ENCODE data around the gene ITPK1.
A peak's percentile ranks its signal among the peaks of the same experiment; 100 is the strongest.
"Not testable (repeated sequence)": the region's sequence is repeated elsewhere in the genome, so short reads cannot be mapped to it uniquely, and the experiment has no call there.

The ITPK1 gene

DNA sequence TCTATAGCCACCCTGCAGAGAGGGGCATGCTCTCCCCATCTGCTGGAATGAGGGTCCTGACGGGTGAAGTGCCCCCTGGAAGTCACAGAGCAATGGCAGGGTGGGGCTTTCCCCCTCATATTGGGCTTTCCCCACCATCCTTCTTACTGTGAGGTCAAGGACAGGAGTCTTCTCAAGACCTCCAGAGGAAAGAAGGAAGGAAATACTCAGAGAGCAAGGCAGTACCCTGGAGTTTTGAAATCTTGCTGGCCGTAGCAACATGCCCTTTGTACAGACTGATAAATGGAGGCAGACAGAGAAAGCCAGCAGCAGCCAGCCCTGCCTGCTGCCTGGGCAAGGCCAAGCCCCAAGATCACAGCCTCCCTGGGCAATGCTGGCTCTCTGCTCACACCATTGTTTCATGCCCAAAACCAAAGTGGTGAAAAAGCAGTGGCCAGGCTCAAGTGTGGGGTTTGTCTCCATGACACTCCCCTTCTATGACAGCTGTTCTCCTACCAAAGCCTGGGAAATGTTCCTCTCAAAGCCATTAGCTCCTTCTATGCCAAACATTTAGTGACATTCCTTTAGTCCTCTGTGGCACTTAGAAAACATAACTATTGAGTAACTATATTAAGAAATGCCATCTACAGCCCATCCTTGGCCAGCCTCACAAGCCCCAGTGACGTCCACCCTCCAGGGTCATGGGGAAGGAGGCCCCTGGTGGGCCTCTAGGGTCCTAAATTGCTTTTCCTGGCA is 13.2 kb upstream of the ITPK1 start:
- no peak for DNase-seq

DNA sequence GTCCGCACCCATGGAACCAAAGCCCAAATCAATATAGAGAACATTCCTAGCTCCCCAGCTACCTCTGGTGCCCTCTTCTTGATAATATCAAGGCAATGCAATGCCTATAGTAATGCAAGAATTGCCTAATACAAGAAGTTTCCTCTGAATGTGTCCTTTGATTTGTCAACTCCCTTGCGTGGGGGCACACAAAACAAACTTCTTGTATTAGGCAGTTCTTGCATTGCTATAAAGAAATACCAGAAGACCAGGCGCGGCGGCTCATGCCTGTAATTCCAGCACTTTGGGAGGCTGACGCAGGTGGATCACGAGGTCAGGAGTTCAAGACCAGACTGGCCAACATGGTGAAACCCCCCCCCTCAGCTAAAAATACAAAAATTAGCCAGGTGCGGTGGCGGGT is 10.4 kb upstream of the ITPK1 start:
- no peak for DNase-seq

DNA sequence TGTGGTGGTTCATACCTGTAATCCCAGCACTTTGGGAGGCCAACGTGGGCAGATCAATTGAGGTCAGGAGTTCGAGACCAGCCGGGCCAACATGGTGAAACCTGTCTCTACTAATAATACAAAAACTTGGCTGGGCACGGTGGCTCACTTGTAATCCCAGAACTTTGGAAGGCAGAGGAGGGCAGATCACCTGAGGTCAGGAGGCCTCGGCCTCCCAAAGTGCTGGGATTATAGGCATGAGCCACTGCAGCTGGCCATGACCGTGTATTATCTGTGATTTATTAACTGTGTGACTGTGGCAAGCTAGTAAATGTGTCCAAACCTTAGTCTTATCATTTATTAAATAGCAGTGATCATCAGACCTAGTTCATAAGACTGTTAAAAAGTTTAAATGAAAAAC is 7.1 kb upstream of the ITPK1 start:
- DNase-seq, result no peak

DNA sequence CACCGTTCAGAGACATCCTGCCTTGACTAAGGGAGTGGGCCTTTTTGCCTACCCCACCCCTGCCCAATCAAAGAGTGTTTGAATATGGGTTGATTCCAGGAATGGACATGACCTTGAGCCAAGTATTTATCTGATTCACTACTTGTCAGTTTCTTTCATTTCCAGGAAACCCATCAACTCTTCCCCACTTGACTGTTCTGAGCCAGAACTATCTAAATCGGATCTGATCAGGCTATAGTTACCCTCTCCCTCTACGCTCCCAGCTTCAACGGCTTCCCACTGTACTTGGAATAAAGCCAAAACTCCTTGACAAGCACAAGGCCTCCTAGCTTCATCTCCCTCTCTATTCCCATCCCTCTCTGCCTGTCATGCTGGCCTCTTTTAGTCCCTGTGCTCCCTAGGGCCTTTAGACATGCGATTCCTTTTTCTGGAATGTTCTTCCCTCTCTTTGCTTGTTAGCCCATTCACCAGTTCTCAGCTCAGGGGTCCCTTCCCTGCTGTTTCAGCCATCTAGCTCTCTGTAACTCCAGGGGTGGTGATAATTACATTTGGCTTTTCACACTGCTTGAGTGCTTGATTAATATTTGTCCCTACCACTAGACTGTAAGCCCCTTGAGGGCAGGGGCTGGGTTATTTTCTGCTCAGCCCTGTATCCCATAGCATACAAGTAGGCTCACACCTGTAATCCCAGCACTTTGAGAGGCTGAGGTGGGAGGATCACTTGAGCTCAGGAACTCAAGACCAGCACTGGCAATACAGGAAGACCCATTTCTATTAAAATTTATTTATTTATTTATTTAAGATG is 5.5 kb upstream of the ITPK1 start:
- DNase-seq, result no peak

DNA sequence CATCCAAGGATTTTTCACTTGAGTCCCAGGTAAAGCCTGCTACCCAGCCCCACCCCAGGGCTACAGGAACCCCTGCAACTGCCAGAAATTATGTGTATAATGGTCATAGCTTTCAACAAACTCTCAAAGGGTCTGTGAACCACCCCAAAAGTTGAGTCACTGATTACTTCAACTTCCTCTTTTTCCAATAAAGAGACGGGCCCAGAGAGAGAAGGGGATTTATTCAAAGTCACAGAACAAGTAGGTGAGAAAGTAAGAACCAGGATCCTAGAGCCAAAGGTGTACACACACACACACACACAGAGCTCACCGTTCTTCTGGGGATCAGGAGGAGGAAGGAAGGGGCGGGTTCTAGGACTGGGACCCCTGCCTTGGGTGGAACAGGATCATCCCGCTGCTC is 4.8 kb upstream of the ITPK1 start:
- DNase-seq, result no peak

DNA sequence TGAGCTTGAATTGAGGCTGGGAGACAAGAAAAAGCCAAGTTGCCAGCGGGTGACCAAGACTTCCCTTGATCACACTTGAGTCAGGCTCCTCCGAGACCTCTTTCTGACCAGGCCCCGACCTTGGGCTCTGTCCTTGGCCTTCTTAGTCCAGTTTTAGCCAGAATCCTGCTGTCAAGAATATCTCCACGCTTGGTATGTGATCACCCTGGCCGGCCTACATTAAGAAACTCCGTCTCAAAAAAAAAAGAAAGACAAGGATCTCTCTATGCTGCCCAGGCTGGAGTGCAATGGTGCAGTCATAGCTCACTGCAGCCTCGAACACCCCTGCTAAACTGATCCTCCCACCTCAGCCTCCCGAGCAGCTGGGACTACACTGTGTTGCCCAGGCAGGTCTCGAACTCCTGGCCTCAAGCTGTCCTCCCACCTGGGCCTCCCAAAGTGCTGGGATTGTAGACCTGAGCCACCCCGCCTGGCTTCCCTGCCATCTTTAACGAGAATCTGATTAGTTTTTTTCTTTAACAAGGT is 1.0 kb upstream of the ITPK1 start:
- no peak for DNase-seq

DNA sequence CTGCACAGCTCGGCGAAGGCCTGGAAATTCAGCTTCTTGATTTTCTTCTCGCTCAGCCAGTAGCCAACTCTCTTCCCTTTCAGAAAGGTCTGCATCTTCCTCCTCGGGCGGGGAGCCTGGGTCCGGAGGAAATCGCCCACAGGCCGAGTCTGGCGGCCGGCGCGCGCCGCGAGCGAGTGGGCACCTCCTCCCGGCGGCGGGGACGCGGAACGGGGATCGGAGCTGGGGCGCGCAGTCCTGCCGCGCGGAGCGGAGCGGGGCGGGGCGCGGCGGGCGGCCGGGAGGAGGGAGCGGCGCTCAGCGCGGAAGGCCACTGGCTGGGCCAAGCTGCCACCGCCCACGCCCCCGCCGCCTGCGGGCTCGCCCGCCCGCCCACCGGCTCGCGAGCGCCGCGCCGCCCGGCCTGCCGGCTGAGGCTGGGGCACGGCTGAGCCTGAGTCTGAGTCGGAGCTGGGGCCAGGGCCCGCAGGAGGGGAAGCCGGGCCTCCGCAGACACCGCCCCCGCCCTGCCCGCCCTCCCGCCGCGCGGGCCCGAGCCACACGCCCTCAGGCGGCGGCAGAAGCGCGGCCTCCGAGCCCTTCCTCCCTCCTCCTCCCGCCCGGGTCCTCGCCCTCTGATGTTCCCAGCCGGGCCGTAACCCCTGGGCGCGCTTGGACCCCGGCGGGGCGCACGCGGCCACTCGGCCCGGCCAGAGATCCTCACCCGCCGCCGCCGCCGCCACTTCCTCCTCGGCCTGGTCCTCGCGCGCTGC is 480 bp downstream of the ITPK1 start:
- DNase-seq, result peak; percentile 36

DNA sequence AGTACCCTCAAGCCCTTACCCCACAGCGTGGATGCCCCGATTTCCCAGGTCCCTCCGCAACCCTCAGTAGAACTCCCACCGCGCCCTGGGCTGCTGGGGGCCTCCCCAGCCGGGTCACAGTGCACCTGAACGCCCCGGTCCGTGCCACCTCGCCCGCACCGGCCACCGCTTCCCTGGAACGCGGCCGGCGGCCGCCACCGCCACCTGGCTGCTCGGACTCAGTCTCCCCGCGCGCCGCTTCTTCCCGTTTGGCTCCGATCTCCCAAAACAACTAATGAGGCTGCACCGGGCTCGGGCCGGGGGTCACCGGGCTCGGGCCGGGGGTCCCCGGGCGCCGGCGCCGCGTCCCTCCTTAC is 1.0 kb downstream of the ITPK1 start:
- DNase-seq, result no peak

DNA sequence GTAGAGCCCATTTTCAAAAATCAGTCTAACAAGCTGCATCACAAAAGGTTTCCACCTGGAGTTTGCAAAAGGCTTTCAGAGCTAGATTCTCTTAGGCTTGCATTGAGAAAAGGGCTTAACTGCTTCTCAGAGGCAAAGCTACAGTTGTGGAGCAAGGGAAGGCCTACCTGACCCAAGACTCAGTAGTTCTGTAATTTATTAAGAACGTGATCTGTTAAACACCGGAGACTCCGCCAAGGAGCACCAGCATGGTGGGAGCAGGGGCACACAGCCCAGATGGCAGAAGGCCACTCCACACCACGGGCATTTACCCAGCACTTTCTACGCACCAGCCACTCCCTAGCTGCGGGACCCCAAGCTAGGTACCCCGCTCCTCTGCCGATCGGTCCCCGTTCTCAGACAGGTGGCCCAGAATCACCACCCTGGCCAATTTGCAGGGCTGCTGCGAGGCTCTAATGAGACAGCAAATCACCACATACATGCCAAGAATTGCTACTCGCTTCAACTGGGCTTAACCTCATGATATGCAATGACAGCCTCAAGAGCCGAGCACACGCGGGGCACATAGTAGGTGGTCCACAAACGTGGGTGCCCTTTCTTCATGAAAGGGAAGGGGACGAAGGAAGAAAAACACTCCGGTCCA is 1.5 kb downstream of the ITPK1 start:
- no peak for DNase-seq

DNA sequence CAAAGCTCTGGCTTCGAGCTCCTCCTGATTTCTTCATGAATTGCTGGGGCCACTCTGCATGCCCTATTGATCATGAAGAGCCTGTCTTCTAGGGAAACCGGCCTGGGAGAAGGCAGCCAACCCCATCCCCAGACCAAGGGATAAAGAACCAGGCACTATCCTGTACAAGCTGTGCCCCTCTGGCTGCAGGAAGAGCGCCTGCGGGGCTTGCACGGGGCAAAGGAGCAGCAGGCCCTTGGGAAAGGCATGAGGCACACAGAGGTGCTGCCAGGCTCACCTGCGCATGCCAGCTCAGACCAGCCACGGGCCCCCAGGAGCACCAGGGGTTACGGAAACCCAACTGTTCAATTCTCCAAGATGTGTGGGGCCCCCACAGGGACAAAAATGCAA is 2.1 kb downstream of the ITPK1 start:
- no peak for DNase-seq

DNA sequence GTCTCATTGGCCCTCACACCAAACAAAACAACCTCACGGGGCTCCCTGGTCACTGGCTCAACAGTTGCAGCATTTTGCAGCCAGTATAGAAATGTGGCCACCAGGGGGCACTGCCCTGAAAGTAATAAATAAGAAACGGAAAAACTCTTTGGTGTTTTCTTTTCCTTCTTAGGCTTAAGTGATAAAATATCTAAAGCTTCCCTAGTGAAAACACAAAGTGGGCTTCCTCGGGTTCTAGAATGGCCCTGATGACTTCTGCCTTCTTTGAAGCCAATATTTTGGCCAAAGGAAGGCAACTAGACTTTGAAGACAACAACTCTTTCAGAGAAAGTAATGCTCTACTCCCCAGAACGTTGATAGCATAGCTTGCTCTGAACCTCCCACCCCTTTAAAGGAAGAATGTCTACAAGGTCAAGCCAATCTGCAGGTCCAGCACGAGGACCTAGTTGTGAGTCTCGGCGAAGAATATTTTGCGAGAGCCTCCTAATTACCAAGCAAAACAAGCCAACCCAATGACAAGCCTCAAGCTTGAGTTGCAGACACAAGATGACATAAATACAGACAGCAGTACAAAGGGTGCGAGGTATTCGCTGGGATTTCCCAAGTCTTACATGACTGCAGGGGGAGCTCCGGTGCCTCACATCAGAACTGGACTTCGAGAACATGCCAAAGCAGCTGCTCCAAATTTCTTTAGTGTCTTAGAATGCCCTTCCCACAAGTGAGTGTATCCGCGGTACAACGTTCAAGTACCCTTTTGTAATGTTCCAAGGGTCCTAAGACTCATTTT is 2.6 kb downstream of the ITPK1 start:
- DNase-seq, result peak; percentile 68

DNA sequence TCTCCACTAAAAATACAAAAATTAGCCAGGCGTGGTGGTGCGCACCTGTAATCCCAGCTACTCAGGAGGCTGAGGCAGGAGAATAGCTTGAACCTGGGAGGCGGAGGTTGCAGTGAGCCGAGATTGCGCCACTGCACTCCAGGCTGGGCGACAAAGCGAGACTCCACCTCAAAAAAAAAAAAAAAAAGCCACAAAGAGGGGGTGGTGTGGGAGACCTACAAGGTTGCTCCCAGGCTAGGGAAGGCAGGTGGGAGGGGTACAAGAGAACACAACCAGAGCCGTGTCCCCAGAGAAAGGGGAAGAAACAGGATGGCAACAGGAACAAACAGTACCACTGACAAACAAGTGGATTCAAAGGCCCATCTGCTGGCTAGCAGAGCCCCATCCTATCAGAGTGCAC is 4.2 kb downstream of the ITPK1 start:
- DNase-seq, result not testable (repeated sequence)

DNA sequence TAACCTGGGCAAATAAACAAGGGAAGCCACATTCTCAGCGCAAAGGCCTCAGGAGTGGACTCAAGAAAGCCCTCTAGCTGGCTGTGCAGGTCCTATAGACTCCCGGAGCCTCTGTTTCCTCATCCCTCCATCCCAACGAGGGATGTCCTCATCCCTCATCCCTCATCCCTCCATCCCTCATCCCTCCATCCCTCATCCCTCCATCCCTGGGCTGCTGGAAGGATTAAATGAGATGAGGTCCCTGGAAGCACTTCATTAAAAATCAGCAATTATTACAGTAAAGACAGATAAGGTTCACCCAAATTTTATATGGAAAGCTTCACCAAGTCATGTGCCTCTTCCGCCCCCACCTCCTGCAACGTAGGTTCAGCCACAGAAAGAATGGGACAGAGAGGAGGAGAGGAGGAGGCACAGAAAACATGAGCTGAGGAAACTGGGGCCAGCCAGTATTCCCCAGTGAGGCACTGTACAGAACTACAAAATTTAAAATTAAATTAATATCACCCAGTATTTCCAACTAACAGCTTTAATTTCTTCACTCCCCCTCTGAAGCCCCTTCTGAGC is 4.8 kb downstream of the ITPK1 start:
- no peak for DNase-seq

DNA sequence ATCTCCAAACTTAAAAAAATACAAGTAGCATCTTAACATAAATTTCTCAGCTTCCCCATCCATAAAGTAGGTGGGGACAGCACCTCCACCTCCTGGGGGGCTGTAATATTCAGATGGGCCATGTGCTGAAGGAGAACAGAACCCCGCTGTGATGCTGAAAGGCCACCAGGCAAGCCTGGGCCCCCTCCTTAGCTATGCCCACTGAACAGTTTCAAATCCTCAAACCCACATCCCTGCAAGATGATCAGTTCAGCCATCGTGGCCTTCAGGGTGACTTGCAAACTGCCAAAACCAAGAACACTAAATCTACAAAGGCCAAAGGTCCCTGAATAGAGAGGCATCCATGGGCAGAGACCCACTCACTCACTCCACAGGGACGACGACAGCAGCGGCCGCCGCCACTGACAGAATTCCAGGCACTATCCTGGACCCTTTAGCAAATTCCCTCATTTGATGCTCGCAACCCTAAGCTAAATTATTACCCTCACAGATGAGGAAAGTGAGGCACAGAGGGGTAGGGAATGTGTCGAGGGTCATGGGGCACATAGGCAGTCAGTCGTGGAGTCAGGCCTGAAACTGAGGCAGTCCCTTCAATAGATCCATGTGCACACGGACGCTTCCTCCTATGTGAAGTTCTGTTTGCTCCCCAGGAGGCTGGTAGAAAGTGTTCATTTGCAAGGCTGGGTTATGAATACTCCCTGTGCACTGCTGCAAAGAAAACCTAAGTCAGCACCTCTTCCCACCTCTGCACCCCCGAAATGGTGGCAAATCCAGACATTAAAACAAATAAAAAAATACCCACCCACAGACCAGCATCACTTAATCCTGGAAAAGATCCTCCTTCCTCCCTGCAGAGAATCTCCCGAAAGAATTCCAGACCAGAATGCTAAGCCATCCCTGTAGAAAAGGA is 5.9 kb downstream of the ITPK1 start:
- no peak for DNase-seq

DNA sequence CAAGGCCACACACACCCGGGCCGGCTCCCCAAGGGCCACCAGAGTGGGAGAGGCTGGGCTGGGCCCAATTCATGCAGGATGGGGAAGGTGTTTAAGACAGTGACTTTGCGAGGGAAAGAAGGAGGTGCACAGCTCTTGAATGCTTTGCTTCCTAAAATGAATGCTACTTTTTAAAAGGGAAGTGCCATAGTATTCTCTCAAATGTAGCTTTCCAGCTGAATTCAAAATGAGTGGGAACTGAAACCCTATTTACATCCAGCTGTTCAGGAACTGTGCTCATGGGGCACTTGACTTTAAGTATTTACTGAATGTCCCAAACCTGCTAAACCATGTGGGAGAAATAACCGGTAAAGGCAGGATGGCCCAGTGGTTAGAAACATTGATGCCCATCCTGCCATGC is 7.6 kb downstream of the ITPK1 start:
- DNase-seq, result no peak

DNA sequence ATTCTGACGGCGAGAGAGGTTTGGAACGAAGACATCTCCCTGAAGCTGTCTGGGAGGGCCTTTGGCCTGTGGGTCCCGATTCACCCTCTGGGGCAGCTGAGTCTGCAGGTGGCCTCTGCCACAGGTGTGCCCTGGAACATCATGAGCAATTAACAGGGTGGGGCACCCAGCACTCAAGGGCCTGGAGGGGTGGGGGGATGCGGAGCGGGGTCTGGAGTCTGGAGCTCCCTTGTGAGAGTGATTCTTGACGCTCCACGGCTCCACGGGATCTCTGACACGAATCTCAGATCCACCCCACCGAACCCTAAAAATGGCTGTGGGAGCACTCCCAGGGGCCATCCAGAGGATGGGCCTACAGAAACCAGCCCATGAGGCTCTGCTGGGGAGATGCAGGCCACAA is 8.3 kb downstream of the ITPK1 start:
- no peak for DNase-seq

DNA sequence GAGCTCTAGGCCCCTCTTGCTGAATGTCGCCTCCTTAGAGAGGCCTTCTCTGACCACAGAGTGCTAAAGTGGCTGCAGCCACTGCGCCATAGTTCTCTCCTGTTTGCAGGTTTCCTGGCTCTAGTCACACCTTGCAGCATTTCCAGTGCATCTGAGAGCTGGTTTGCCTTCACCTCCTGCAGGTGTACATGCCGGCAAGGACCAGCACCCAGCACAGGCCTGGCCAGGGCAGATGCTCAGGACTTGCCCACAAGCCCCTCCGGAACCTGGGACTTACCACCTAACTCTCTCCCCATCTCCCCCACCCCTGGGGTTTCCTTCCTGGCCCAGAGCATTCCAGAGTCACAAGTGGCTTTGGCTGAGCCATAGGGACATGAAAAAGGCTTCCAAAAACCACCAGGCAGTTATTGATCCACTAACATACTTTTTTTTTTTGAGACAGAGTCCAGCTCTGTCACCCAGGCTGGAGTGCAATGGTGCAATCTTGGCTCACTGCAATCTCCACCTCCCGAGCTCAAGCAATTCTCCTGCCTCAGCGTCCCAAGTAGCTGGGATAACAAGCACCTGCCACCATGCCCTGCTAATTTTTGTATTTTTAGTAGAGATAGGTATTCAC is 9.1 kb downstream of the ITPK1 start:
- no peak for DNase-seq

DNA sequence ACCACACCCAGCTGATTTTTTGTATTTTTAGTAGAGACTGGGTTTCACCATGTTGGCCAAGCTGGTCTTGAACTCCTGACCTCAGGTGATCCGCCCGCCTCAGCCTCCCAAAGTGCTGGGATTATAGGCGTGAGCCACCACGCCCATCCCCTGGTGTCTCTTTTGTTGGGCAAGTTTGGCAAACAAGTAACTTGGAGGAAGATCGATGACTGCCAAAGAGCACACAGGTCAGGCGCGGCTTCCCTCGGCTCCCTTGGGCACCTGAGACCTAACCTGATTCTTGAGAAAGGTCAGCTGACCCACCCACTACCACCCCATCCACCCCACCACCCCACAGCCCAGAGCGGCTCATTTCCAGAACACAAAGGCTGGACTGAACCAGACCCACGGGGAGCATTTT is 9.9 kb downstream of the ITPK1 start:
- not testable (repeated sequence) for DNase-seq

DNA sequence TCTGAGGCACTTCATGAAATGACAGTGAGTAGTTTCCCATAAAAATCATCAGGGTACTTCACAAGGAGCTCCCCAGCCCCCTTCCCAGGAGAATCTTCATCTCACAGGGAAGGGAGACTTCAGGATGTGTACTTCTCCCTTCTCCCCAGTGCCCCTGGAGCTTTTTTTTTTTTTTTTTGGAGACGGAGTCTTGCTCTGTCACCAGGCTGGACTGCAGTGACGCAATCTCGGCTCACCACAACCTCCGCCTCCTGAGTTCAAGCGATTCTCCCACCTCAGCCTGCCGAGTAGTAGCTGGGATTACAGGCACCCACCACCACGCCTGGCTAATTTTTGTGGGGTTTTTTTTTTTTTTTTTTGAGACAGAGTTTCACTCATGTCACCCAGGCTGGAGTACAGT is 10.4 kb downstream of the ITPK1 start:
- DNase-seq, result no peak

DNA sequence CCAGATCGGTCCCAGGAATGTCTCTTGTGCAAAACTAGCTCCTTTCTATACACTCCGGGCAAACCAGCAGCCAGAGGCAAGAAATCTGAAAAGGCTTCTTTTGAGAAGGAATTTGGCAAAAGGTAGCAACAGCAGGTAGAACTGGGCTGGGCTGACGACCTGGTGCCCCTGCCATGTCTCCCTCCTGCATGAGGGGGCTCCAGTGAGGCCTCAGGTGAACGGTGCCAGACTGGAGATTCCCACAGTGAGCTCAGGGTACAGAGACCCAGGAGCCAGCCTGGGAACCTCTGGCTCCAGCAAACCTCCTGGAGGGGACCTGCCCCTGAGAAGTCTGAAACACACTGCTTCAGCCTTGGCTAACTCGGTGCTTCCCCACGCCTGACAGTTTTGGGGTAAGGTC is 10.8 kb downstream of the ITPK1 start:
- no peak for DNase-seq
